ENCODE measurements around the gene ECT2L.

- TF ChIP-seq POLR2AphosphoS5 (IDR thresholded peaks at IDR 0.05; ENCODE audit: low read depth, low read length) (no peak), POLR2A (IDR thresholded peaks at IDR 0.05; ENCODE audit: low read depth, low read length) (no peak), TAF1 (IDR thresholded peaks at IDR 0.05; ENCODE audit: low read depth, low read length) (no peak)
Measured at GRCh38 chr6:138856654-138857053, 60.8 kb downstream of the ECT2L start.

Measured in GM12891 (cell line).